GM18508 (cell line): ENCODE results near the gene HS2ST1.

ENCODE experiments used
- ATAC-seq: cut with Tn5 transposase; IDR thresholded peaks from one replicate; pipeline ENCODE4 v1.9.1; 2021; ENCODE audit warnings: moderate number of reproducible peaks; ENCODE audit not compliant: insufficient read depth, unreplicated experiment

The HS2ST1 gene

GRCh38 chr1:87150143-87150542 is 235.7 kb downstream of the HS2ST1 start:
- no peak for ATAC-seq

DNA sequence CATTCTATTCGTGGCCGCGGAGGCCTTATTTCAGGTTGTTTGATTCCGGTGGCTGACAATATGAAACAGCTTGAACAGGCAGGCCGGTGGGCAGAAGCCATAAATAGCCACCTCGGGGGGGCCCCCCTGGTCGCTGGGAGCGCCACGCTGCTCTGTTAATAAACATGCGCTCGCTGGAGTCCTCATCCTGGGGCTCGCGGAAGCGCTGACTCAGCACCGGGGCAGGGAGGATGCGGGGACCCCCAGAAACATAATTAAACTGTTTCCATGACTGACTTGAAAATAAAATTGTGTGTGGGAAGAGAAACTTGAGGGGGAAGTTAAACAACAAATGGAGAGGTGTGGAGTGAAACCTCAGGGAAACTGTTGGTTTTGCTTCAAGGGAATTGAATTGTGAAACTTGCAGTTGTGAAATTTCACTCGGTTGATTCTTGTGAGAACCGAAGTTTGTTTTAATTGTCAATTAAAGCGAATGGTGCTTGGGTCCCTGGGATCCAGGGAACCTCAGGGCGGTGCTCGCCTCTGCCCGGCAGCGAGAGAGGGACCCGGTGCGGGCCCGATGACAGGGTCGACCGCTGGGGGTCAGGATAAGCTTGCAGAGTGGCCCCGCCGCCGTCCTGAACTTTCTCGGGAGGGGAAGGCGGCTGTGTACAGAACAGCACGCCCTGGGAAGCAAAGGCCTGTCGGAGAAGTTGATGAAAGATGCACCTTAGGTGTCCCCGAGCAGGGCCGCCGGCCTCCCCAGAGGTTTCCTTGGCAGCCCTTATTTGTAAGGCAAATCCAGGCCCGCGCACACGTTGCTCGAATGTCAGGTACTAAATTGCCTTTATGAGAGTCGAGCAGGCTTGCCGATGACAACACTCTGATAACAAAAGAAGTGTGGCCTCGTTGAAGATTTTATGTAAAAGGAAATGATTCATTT is 237.3 kb downstream of the HS2ST1 start:
- ATAC-seq, result peak; percentile 48

DNA sequence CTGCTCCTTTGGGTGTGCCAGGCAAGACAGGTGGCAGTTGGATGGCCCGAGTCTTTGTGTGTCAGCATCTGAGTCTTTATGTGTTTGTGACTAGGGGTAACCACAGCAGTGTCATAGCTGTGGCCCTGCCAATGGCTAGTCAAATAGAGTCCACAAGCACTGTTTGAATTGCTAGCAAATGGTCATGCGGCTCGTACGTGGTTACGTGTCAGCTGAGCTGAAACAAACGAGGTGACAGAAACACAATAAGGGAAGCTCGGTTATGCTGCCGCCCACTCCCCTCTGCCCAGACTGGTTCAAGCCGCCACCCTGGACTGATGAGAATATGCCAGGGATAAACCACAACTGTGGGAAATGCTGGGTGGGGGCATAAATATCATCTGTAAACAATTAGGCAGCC is 239.9 kb downstream of the HS2ST1 start:
- no peak for ATAC-seq

- ATAC-seq, result no peak
These were observed 240.7 kb downstream of the HS2ST1 start for GRCh38 chr1:87155170-87155569.

- no peak for ATAC-seq
These were observed 241.2 kb downstream of the HS2ST1 start for GRCh38 chr1:87155648-87156047.

DNA sequence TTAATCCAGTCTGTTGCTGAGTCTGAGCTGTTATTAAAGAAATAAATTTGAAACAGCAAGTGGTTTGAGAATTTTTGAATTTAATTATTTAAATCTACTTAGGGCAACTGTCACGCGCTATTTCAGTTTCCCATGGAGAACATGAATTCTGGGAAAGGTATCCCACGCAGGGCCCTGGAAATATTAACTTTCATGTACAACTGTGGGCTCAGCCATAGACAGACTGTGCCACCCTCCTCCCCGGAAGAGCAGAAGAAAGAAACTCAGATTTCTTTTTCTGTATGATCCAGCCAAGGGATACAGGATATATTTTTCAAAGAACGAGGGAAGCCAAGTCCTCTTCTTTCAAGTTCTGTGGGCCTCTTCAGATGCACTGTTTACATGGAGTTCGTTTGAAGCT is 241.7 kb downstream of the HS2ST1 start:
- ATAC-seq, result no peak

DNA sequence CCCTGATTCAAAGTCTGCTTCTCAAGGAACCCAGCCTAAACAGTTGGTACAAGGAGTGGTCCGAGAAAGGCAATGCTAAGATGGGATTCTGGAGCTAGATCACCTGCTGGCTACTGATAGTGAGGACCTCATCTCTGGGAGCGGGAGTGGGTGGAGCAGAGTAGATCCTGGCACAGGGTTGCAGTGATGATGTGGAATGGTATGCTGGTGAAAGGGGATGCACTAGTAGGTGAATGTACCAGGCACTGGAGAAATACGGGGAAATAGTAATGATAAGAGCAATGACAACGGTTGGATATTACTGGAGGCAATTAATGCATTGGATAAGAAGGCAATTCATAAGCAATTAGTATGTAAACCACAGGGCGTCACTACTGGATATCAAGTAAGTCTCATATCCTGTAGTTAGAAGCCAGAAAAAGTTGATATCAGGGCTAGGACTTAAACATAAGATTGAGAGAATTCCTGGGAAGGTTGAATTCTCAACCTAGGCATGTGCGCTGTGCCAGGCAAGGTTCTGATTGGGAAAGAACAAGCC is 245.0 kb downstream of the HS2ST1 start:
- no peak for ATAC-seq
